Endodermal cell (in vitro differentiated cells): Measurements from ENCODE around the gene GSG1L. TPM values are rescaled to one million over a fixed set of nuclear protein-coding genes. Genes with fewer than 3 reads are reported as not detected.
A peak's percentile ranks its signal among the peaks of the same experiment; 100 is the strongest.

Source experiments
- DNase-seq: peaks from one replicate; pipeline ENCODE4 v3.0.0-alpha.2; 2017
- H3K27ac ChIP-seq: 2 replicates; pipeline ENCODE4 v1.5.1; 2013; ENCODE audit warnings: mild to moderate bottlenecking, low read depth, low read length, moderate library complexity
- H3K27me3 ChIP-seq: 2 replicates; pipeline ENCODE4 v1.6.1; 2013; ENCODE audit warnings: mild to moderate bottlenecking, low read length, moderate library complexity; ENCODE audit not compliant: insufficient read depth, control insufficient read depth, poor library complexity, severe bottlenecking
- H3K36me3 ChIP-seq: 2 replicates; pipeline ENCODE4 v1.7.0; 2013; ENCODE audit warnings: mild to moderate bottlenecking, low read length, moderate library complexity; ENCODE audit not compliant: control insufficient read depth, insufficient read depth
- H3K4me1 ChIP-seq: one replicate; pipeline ENCODE4 v1.7.0; 2013; ENCODE audit warnings: low read length; ENCODE audit not compliant: control insufficient read depth, insufficient read depth
- H3K4me3 ChIP-seq: 2 replicates; pipeline ENCODE4 v1.5.1; 2013; ENCODE audit warnings: mild to moderate bottlenecking, low read length, moderate library complexity
- H3K9ac ChIP-seq: 2 replicates; pipeline ENCODE4 v1.6.1; 2013; ENCODE audit warnings: mild to moderate bottlenecking, low read length, moderate library complexity; ENCODE audit not compliant: poor library complexity, severe bottlenecking; ENCODE audit errors: extremely low read depth
- H3K9me3 ChIP-seq: 2 replicates; pipeline ENCODE4 v1.6.1; 2013; ENCODE audit warnings: mild to moderate bottlenecking, low read length, moderate library complexity; ENCODE audit not compliant: control insufficient read depth
- H3K27ac Mint-ChIP-seq: 2 replicates; pipeline ENCODE4 v1.8.0; 2020; ENCODE audit warnings: mixed read lengths
- H3K27me3 Mint-ChIP-seq: 2 replicates; pipeline ENCODE4 v1.8.0; 2021; ENCODE audit warnings: mild to moderate bottlenecking, mixed read lengths; ENCODE audit not compliant: insufficient read depth
- H3K36me3 Mint-ChIP-seq: 2 replicates; pipeline ENCODE4 v1.8.0; 2020; ENCODE audit warnings: low read depth, mixed read lengths
- H3K4me1 Mint-ChIP-seq: 2 replicates; pipeline ENCODE4 v1.8.0; 2020; ENCODE audit warnings: mixed read lengths
- H3K4me3 Mint-ChIP-seq: 2 replicates; pipeline ENCODE4 v1.8.0; 2020; ENCODE audit warnings: mild to moderate bottlenecking, moderate library complexity, mixed read lengths
- H3K9me3 Mint-ChIP-seq: 2 replicates; pipeline ENCODE4 v1.8.0; 2020; ENCODE audit warnings: mild to moderate bottlenecking, mixed read lengths
- CTCF ChIP-seq: fragments of 200-600 bp; sonication (generic); conservative IDR thresholded peaks from 2 replicates; pipeline ENCODE4 v1.5.0; 2021; ENCODE audit warnings: antibody characterized with exemption, mild to moderate bottlenecking
- WGBS, 2 experiments: methylation state at CpG; one replicate each; pipeline versions ENCODE4 v1.1.5 to v1.1.7; 2013; ENCODE audit warnings: missing lambda C conversion rate in 2 of 2, mixed read lengths in 1 of 2; ENCODE audit not compliant: insufficient coverage in 1 of 2, insufficient read length in 1 of 2; 5-methylcytosine and 5-hydroxymethylcytosine counted together
- total RNA-seq, 2 donors: library from RNA; stranded (reverse); fragmentation: NEBNext Ultra II Directional in 1 of 2; extraction: Animal tissue kit (Norgen Biotek cat#: 25700) in 1 of 2; gene quantifications; 2 replicates in 1 of 2; 3 replicates in 1 of 2; pipeline ENCODE4 v1.2.1, GENCODE V29; 2021

Gene GSG1L
- total RNA-seq, 2 donors from 2014 or later = 0.24 TPM; not detected in 1

GRCh38 chr16:27890866-27891265, 172.6 kb downstream of the GSG1L start:
- no peaks in the 10 kb centered on the region for H3K36me3 ChIP-seq
- H3K36me3 Mint-ChIP-seq = no peaks in the 10 kb centered on the region

GRCh38 chr16:27890006-27890405, 173.5 kb downstream of the GSG1L start:
- no peaks in the 10 kb centered on the region for H3K36me3 Mint-ChIP-seq
- Histone ChIP-seq H3K9ac (no peak overlapping the region), H3K27ac (no peak overlapping the region), H3K9me3 (no peaks in the 10 kb centered on the region), H3K4me1 (no peaks in the 10 kb centered on the region), H3K4me3 (no peak overlapping the region), H3K27me3 (no peaks in the 10 kb centered on the region), H3K36me3 (no peaks in the 10 kb centered on the region)
- peak overlapping the region; percentile 15 for H3K27ac Mint-ChIP-seq
- no peaks in the 10 kb centered on the region for H3K4me1 Mint-ChIP-seq
- peaks cover 22% of the 10 kb centered on the region for H3K27me3 Mint-ChIP-seq
- no peak overlapping the region for H3K4me3 Mint-ChIP-seq
- H3K9me3 Mint-ChIP-seq = no peaks in the 10 kb centered on the region
- TF ChIP-seq CTCF = no peak
- WGBS, 2 experiments = 74 to 78% methylated on average over 5 to 6 of the region's 6 CpGs
- no peak for DNase-seq

More at GRCh38 chr16:27890866-27891265, 172.6 kb downstream of the GSG1L start:
- H3K4me1 Mint-ChIP-seq = no peaks in the 10 kb centered on the region
- Histone ChIP-seq H3K9me3 (no peaks in the 10 kb centered on the region), H3K4me3 (no peak overlapping the region), H3K27ac (no peak overlapping the region), H3K27me3 (no peaks in the 10 kb centered on the region), H3K4me1 (no peaks in the 10 kb centered on the region), H3K9ac (no peak overlapping the region)
- H3K27me3 Mint-ChIP-seq = peaks cover 20% of the 10 kb centered on the region
- no peak for TF ChIP-seq CTCF
- no peaks in the 10 kb centered on the region for H3K9me3 Mint-ChIP-seq
- H3K4me3 Mint-ChIP-seq = no peak overlapping the region
- no peak overlapping the region for H3K27ac Mint-ChIP-seq
- WGBS, 2 experiments = 64 to 67% methylated on average over 4 to 12 of the region's 12 CpGs
- DNase-seq = peak; percentile 71

- peaks cover 3% of the 10 kb centered on the region for H3K9me3 ChIP-seq
- no peak overlapping the region for H3K4me3 ChIP-seq
- no peaks in the 10 kb centered on the region for H3K4me1 ChIP-seq
- no peak overlapping the region for H3K27ac ChIP-seq
- H3K27me3 ChIP-seq = no peaks in the 10 kb centered on the region
- Mint-ChIP-seq H3K27me3 (peaks cover 64% of the 10 kb centered on the region), H3K4me1 (no peaks in the 10 kb centered on the region), H3K36me3 (no peaks in the 10 kb centered on the region), H3K9me3 (peaks cover 6% of the 10 kb centered on the region), H3K4me3 (no peak overlapping the region), H3K27ac (no peak overlapping the region)
- no peak overlapping the region for H3K9ac ChIP-seq
- TF ChIP-seq CTCF = no peak
- WGBS, 2 experiments = 86 to 92% methylated on average over 2 to 4 of the region's 5 CpGs
- no peak for DNase-seq
- H3K36me3 ChIP-seq = no peaks in the 10 kb centered on the region
Measured at GRCh38 chr16:27883576-27883975, 179.9 kb downstream of the GSG1L start.
